ENCODE data around the gene TEKTIP1. TPM values are rescaled to one million over a fixed set of nuclear protein-coding genes. Genes with fewer than 3 reads are reported as not detected.

TEKTIP1 gene
- total RNA-seq, 1 donor from 2014 or later = not detected

DNA sequence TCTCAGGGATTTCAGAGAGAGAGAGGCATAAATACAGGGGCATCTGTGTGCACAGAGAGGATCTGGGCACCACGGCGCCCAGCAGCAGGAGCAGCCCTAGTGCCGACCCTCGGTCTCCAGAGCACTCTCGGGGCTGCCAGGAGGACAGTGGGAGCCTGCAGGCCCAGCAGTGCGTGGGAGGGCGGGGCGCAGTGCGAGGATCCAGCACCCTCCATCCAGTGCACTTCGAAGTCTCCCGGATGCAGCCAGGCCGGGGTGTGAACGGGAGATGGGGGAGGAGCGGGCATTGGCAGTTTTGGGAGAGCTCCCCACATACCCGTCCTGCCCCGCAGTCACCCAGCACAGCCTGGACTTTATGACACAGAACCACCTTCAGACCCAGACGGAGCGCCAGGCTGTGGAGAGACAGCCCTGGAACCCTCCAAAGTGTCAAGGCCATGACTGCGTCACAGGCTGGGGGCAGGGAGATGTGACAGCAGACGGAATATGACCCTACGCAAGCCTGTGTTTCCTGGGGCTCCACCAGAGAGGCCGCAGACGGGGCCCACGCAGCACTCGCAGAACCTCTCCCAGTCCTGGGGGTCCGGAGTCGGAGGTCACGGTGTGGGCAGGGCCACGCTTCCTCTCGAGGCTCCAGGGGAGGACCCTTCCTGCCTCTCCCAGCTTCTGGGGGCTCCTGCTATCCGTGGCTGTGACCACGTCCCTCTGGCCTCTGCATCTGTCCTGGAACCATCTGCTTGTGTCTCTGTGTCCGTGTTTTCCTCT, 14.7 kb upstream of the TEKTIP1 start:
- Histone ChIP-seq H3K4me3 (no peak overlapping the region), H3K9me3 (replicated peaks) (no peaks in the 10 kb centered on the region), H3K27me3 (ENCODE audit: low read depth) (no peaks in the 10 kb centered on the region), H3K27ac (replicated peaks) (no peak overlapping the region), H3K4me1 (peaks cover 5% of the 10 kb centered on the region), H3K36me3 (peaks cover 57% of the 10 kb centered on the region)
- TF ChIP-seq, protein P1, sequence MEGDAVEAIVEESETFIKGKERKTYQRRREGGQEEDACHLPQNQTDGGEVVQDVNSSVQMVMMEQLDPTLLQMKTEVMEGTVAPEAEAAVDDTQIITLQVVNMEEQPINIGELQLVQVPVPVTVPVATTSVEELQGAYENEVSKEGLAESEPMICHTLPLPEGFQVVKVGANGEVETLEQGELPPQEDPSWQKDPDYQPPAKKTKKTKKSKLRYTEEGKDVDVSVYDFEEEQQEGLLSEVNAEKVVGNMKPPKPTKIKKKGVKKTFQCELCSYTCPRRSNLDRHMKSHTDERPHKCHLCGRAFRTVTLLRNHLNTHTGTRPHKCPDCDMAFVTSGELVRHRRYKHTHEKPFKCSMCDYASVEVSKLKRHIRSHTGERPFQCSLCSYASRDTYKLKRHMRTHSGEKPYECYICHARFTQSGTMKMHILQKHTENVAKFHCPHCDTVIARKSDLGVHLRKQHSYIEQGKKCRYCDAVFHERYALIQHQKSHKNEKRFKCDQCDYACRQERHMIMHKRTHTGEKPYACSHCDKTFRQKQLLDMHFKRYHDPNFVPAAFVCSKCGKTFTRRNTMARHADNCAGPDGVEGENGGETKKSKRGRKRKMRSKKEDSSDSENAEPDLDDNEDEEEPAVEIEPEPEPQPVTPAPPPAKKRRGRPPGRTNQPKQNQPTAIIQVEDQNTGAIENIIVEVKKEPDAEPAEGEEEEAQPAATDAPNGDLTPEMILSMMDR (IDR thresholded peaks at IDR 0.05; ENCODE audit: borderline replicate concordance) = no peak
- intact Hi-C loops (cut with micrococcal nuclease) = no loop called here
- DNase-seq = no peak

DNA sequence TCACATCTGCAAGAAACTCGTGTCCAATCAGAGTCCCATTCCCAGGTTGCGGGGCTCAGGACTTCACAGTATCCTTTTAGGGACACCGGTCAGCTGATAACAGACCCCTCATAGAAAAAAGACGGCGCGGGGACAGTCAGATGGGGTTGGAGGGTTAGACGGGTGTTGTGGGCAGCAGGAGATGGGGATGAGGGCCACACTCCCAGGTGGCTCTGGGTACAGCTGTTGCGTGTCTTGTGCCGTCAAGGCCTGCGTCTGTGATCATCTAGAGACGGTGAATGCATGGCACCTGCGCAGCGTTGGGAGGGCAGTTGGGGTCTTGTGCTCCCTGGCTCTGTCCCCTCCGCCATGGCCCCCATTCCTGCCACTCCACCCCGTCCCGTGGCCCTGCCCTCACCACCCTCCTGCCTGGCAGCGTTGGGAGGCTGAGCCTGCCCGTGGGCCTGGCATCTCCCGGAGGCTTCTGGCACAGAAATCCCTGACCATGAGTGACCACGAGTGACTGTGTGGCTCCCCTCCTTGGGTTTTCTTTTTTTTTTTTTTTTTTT, 14.0 kb upstream of the TEKTIP1 start:
- Histone ChIP-seq H3K4me3 (no peak overlapping the region), H3K4me1 (peaks cover 5% of the 10 kb centered on the region), H3K36me3 (peaks cover 57% of the 10 kb centered on the region), H3K27me3 (ENCODE audit: low read depth) (no peaks in the 10 kb centered on the region), H3K27ac (replicated peaks) (no peak overlapping the region), H3K9me3 (replicated peaks) (no peaks in the 10 kb centered on the region)
- no peak for DNase-seq
- intact Hi-C loops (cut with micrococcal nuclease) = no loop called here
- TF ChIP-seq, protein P1 (IDR thresholded peaks at IDR 0.05; ENCODE audit: borderline replicate concordance) = no peak

- TF ChIP-seq, protein P1 (IDR thresholded peaks at IDR 0.05; ENCODE audit: borderline replicate concordance) = no peak
These were observed 12.3 kb upstream of the TEKTIP1 start for GRCh38 chr19:3526507-3527237.

GRCh38 chr19:3527238-3527910, 11.6 kb upstream of the TEKTIP1 start:
- no peak for DNase-seq
- no peaks in the 10 kb centered on the region for H3K4me1 ChIP-seq
- H3K27me3 ChIP-seq (ENCODE audit: low read depth) = no peaks in the 10 kb centered on the region
- H3K4me3 ChIP-seq = no peak overlapping the region
- H3K27ac ChIP-seq (replicated peaks) = no peak overlapping the region
- intact Hi-C loops (cut with micrococcal nuclease) = no loop called here
- H3K9me3 ChIP-seq (replicated peaks) = no peaks in the 10 kb centered on the region
- peaks cover 70% of the 10 kb centered on the region for H3K36me3 ChIP-seq
- TF ChIP-seq, protein P1 (IDR thresholded peaks at IDR 0.05; ENCODE audit: borderline replicate concordance) = no peak

More at GRCh38 chr19:3526507-3527237, 12.3 kb upstream of the TEKTIP1 start:
- DNase-seq = no peak
- no peak overlapping the region for H3K4me3 ChIP-seq
- no peaks in the 10 kb centered on the region for H3K9me3 ChIP-seq (replicated peaks)
- H3K27me3 ChIP-seq (ENCODE audit: low read depth) = no peaks in the 10 kb centered on the region
- intact Hi-C loops (cut with micrococcal nuclease) = no loop called here
- no peaks in the 10 kb centered on the region for H3K4me1 ChIP-seq
- H3K27ac ChIP-seq (replicated peaks) = no peak overlapping the region
- H3K36me3 ChIP-seq = peaks cover 67% of the 10 kb centered on the region

- no peak for DNase-seq
- Histone ChIP-seq H3K36me3 (peaks cover 75% of the 10 kb centered on the region), H3K9me3 (replicated peaks) (no peaks in the 10 kb centered on the region), H3K4me1 (no peaks in the 10 kb centered on the region), H3K4me3 (no peak overlapping the region), H3K27me3 (ENCODE audit: low read depth) (no peaks in the 10 kb centered on the region), H3K27ac (replicated peaks) (no peak overlapping the region)
- intact Hi-C loops (cut with micrococcal nuclease) = no loop called here
- TF ChIP-seq, protein P1 (IDR thresholded peaks at IDR 0.05; ENCODE audit: borderline replicate concordance) = no peak
These were observed 10.9 kb upstream of the TEKTIP1 start for GRCh38 chr19:3528080-3528479.
